Nephron (organoid): ENCODE measurements around the gene PRKD3.

Experiments used
- H3K27ac Mint-ChIP-seq, 3 experiments: 2 replicates each; pipeline ENCODE4 v1.8.0; 2020; ENCODE audit warnings: mixed read lengths in 3 of 3, mild to moderate bottlenecking in 2 of 3, moderate library complexity in 1 of 3
- H3K27me3 Mint-ChIP-seq: 2 replicates; pipeline ENCODE4 v1.8.0; 2021; ENCODE audit warnings: low read depth, mild to moderate bottlenecking, moderate library complexity, mixed read lengths
- H3K36me3 Mint-ChIP-seq: 2 replicates; pipeline ENCODE4 v1.8.0; 2020; ENCODE audit warnings: low read depth, mixed read lengths
- H3K4me1 Mint-ChIP-seq: 2 replicates; pipeline ENCODE4 v1.8.0; 2020; ENCODE audit warnings: mixed read lengths
- H3K4me3 Mint-ChIP-seq, 3 experiments: 2 replicates each; pipeline ENCODE4 v1.8.0; 2020; ENCODE audit warnings: mild to moderate bottlenecking in 3 of 3, mixed read lengths in 3 of 3, moderate library complexity in 2 of 3
- H3K9me3 Mint-ChIP-seq: 2 replicates; pipeline ENCODE4 v1.8.0; 2020; ENCODE audit warnings: mixed read lengths
- TF ChIP-seq, protein P1 (sequence below), 3 experiments: fragments of 200-600 bp; sonication (generic); IDR thresholded peaks; one replicate each; pipeline ENCODE4 v1.5.0; 2021; ENCODE audit warnings: antibody characterized with exemption in 3 of 3; ENCODE audit not compliant: unreplicated experiment in 3 of 3

The PRKD3 gene

GRCh38 chr2:37326866-37327634 lies 2.4 kb upstream of the PRKD3 start:
- Mint-ChIP-seq H3K27me3 (peaks cover 11% of the 10 kb centered on the region), H3K4me3 (peak overlapping the region; percentile 67 to 81 (median 75)), H3K4me1 (peaks cover 15% of the 10 kb centered on the region), H3K36me3 (no peaks in the 10 kb centered on the region), H3K27ac (peak overlapping the region in 1 of 3 experiments; percentile 76), H3K9me3 (no peaks in the 10 kb centered on the region)
- TF ChIP-seq, protein P1, sequence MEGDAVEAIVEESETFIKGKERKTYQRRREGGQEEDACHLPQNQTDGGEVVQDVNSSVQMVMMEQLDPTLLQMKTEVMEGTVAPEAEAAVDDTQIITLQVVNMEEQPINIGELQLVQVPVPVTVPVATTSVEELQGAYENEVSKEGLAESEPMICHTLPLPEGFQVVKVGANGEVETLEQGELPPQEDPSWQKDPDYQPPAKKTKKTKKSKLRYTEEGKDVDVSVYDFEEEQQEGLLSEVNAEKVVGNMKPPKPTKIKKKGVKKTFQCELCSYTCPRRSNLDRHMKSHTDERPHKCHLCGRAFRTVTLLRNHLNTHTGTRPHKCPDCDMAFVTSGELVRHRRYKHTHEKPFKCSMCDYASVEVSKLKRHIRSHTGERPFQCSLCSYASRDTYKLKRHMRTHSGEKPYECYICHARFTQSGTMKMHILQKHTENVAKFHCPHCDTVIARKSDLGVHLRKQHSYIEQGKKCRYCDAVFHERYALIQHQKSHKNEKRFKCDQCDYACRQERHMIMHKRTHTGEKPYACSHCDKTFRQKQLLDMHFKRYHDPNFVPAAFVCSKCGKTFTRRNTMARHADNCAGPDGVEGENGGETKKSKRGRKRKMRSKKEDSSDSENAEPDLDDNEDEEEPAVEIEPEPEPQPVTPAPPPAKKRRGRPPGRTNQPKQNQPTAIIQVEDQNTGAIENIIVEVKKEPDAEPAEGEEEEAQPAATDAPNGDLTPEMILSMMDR (IDR thresholded peaks at IDR 0.05; ENCODE audit: unreplicated experiment in 3 of 3): no peak

DNA sequence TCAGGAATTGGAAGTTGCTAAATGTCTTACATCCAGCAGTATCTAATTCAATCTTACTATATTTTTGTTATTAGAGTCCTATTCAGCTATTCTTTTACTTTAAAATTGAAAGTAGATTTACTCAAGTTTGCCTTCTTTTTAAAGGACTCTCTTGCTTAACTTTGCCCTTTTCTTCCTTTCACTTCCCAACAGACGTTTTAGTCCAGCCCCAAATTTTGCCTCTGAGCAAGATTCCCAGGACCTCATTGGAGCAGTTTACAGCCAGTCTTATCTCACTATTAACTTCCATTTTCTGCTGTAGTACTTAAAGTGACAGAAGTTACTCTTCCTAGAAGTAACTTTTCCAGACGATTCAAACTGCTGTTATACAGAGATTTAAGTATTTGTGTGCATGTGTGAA lies 1.7 kb upstream of the PRKD3 start:
- Mint-ChIP-seq H3K27me3 (peaks cover 6% of the 10 kb centered on the region), H3K4me3 (peak overlapping the region; percentile 67 to 81 (median 75)), H3K36me3 (no peaks in the 10 kb centered on the region), H3K27ac (peak overlapping the region; percentile 47 to 76 (median 71)), H3K9me3 (no peaks in the 10 kb centered on the region), H3K4me1 (peaks cover 21% of the 10 kb centered on the region)
- TF ChIP-seq, protein P1 (IDR thresholded peaks at IDR 0.05; ENCODE audit: unreplicated experiment in 3 of 3): no peak

- Mint-ChIP-seq H3K36me3 (no peaks in the 10 kb centered on the region), H3K4me1 (peaks cover 22% of the 10 kb centered on the region), H3K4me3 (peak overlapping the region; percentile 84 to 92 (median 91)), H3K9me3 (no peaks in the 10 kb centered on the region), H3K27me3 (peaks cover 3% of the 10 kb centered on the region), H3K27ac (peak overlapping the region; percentile 47 to 90 (median 59))
- TF ChIP-seq, protein P1 (IDR thresholded peaks at IDR 0.05; ENCODE audit: unreplicated experiment in 3 of 3): no peak
Measured at GRCh38 chr2:37325625-37326071, 1.0 kb upstream of the PRKD3 start.

DNA sequence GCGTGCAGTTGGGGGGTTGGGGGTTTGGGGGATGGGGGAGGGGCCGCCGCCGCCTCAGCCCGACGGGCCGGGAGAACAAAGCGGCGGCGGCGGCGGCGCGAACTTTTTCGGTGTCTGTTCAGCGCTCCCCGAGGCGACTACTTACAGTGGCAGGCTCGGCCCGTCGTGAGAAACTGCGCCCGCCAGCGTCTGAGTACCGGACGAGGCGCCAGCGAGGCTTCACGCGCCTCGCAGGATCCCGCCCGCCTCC lies 172 bp downstream of the PRKD3 start:
- Mint-ChIP-seq H3K4me1 (peaks cover 28% of the 10 kb centered on the region), H3K9me3 (no peaks in the 10 kb centered on the region), H3K27ac (no peak overlapping the region), H3K36me3 (no peaks in the 10 kb centered on the region), H3K4me3 (peak overlapping the region; percentile 64 to 72 (median 72)), H3K27me3 (peaks cover 3% of the 10 kb centered on the region)
- TF ChIP-seq, protein P1 (IDR thresholded peaks at IDR 0.05; ENCODE audit: unreplicated experiment in 3 of 3): no peak

DNA sequence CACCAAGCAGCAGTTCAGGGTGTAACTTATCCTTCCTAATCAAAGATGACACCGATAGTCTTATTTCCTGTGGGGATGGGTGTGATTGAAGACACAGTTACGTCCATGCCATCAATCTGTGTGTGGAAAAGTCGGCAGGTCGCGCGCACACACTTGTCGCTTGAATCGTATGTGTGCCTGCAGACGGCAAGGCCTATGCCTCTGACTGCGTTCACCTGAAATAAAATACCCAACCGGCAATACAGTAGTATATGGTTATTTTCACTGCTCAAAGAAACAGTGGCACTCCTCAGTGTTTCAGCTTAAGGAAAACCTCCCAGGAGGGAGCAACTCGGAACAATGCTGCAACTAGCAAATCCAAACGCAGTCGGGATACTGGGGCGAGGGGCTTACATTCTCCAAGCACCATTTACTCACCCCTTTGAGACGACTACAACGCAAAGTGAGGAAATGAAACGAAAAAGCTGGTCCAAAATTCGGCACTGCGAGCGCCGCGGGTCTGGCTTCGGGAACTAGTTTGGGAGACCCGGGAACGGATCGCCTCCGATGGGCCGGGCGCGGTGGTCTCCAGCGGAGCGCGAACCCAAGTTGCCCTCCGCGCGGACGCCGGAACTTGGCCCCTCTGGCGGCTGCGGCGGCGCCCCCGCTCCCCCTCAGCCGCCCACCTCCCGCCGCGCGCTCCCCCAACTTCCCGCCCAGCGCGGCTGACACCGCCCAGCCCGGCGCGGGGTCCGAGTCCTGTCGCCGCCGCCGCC lies 675 bp downstream of the PRKD3 start:
- H3K27ac Mint-ChIP-seq: peak overlapping the region; percentile 98 to 100 (median 98)
- H3K4me1 Mint-ChIP-seq: peaks cover 29% of the 10 kb centered on the region
- no peaks in the 10 kb centered on the region for H3K36me3 Mint-ChIP-seq
- TF ChIP-seq, protein P1 (IDR thresholded peaks at IDR 0.05; ENCODE audit: unreplicated experiment in 3 of 3): no peak
- no peaks in the 10 kb centered on the region for H3K9me3 Mint-ChIP-seq
- H3K4me3 Mint-ChIP-seq: peak overlapping the region; percentile 98 to 100 (median 100)
- H3K27me3 Mint-ChIP-seq: peaks cover 3% of the 10 kb centered on the region
